HepG2 (cell line): ENCODE measurements around the gene PPRC1. TPM values are rescaled to one million over a fixed set of nuclear protein-coding genes. Genes with fewer than 3 reads are reported as not detected.

ENCODE experiments used
- DPF2 ChIP-seq: sonication (generic); formaldehyde crosslinking; IDR thresholded peaks from 2 replicates; pipeline ENCODE4 v1.4.0; 2020; ENCODE audit warnings: mild to moderate bottlenecking, low read depth, missing genetic modification reagents, borderline replicate concordance
- GABPB1 ChIP-seq: IDR thresholded peaks from 2 replicates; pipeline ENCODE4 v1.6.1; 2016; ENCODE audit warnings: mild to moderate bottlenecking, missing genetic modification reagents, moderate library complexity, missing compliant biosample characterization
- HNF4A ChIP-seq: sonication (generic); formaldehyde crosslinking; IDR thresholded peaks from 2 replicates; pipeline ENCODE4 v1.4.0; 2020; ENCODE audit warnings: missing genetic modification reagents
- KLF13 ChIP-seq: sonication (generic); formaldehyde crosslinking; IDR thresholded peaks from 2 replicates; pipeline ENCODE4 v1.4.0; 2020; ENCODE audit warnings: mild to moderate bottlenecking, missing genetic modification reagents
- SIN3A ChIP-seq: IDR thresholded peaks from 2 replicates; pipeline ENCODE4 v1.6.1; 2011; ENCODE audit warnings: low read depth, mild to moderate bottlenecking, control low read depth, low read length, borderline replicate concordance
- SP4 ChIP-seq: sonication (generic); formaldehyde crosslinking; IDR thresholded peaks from 2 replicates; pipeline ENCODE4 v1.8.1; 2023; ENCODE audit warnings: mild to moderate bottlenecking, missing genetic modification reagents
- ZBTB10 ChIP-seq: sonication (generic); formaldehyde crosslinking; IDR thresholded peaks from 2 replicates; pipeline ENCODE4 v1.4.0; 2020; ENCODE audit warnings: missing genetic modification reagents, borderline replicate concordance
- ZBTB2 ChIP-seq: sonication (generic); formaldehyde crosslinking; IDR thresholded peaks from 2 replicates; pipeline ENCODE4 v1.8.0; 2022; ENCODE audit warnings: low read depth, missing genetic modification reagents
- ZNF180 ChIP-seq: sonication (generic); formaldehyde crosslinking; IDR thresholded peaks from 2 replicates; pipeline ENCODE4 v1.4.0; 2020; ENCODE audit warnings: low read depth, missing genetic modification reagents, borderline replicate concordance
- ZNF407 ChIP-seq: sonication (generic); formaldehyde crosslinking; IDR thresholded peaks from one replicate; pipeline ENCODE4 v1.5.1; 2020; ENCODE audit warnings: mild to moderate bottlenecking, missing genetic modification reagents; ENCODE audit errors: not compliant biosample characterization
- ZNF468 ChIP-seq: sonication (generic); formaldehyde crosslinking; IDR thresholded peaks from 2 replicates; pipeline ENCODE4 v1.8.0; 2022; ENCODE audit warnings: mild to moderate bottlenecking, moderate library complexity, missing genetic modification reagents
- ZNF503 ChIP-seq: sonication (generic); formaldehyde crosslinking; IDR thresholded peaks from 2 replicates; pipeline ENCODE4 v1.4.0; 2020; ENCODE audit warnings: missing genetic modification reagents
- ZNF878 ChIP-seq: sonication (generic); formaldehyde crosslinking; IDR thresholded peaks from 2 replicates; pipeline ENCODE4 v1.8.1; 2023; ENCODE audit warnings: mild to moderate bottlenecking, missing genetic modification reagents, moderate library complexity
- polyA plus RNA-seq, 8 experiments: library from polyadenylated mRNA; depleted of rRNA in 3 of 8; stranded (reverse) in 7 of 8; unstranded in 1 of 8; fragments of >200 nt; fragmentation: Illumina TruSeq in 4 of 8; extraction: Trizol in 4 of 8; gene quantifications; 2 replicates each; pipeline versions ENCODE4 v1.2.1 to v1.2.3, GENCODE V29; 2011 to 2016; ENCODE audit warnings: low read depth in 4 of 8, missing spikeins in 1 of 8, mixed read lengths in 1 of 8; ENCODE audit not compliant: insufficient read depth in 1 of 8
- total RNA-seq, 5 experiments: library from RNA; depleted of rRNA; stranded (reverse); fragments of >200 nt; fragmentation: Illumina TruSeq; extraction: Trizol; gene quantifications; 2 replicates each; pipeline ENCODE4 v1.2.3, GENCODE V29; 2016; ENCODE audit warnings: low read depth in 1 of 5

The PPRC1 gene
- total and polyA plus RNA-seq, 2 of the 13 experiments (the other 11 are each of a cell fraction or from before 2014, with no cell fraction given), result 18.7 to 24.2 TPM

GRCh38 chr10:102151774-102152544 is 19.1 kb downstream of the PPRC1 start, which contains the start of gene NOLC1 (continued):
- TF ChIP-seq ZBTB2 (peak; percentile 87), DPF2 (CRISPR knock-in tag) (no peak), GABPB1 (CRISPR knock-in tag) (peak; percentile 98), KLF13 (CRISPR knock-in tag) (no peak), ZNF503 (peak; percentile 82; the same call in 1 of the 2 replicates), ZBTB10 (CRISPR knock-in tag) (no peak), SP4 (peak; percentile 97), ZNF180 (no peak; the same call in 1 of the 2 replicates), ZNF878 (CRISPR knock-in tag) (no peak; the same call in 1 of the 2 replicates), HNF4A (CRISPR knock-in tag) (no peak; the same call in 1 of the 2 replicates), ZNF468 (no peak; the same call in 1 of the 2 replicates), SIN3A (peak; percentile 86; the same call in 1 of the 2 replicates), ZNF407 (CRISPR knock-in tag) (peak; percentile 27)
